HepG2 (cell line): ENCODE results near the gene VDR. TPM values are rescaled to one million over a fixed set of nuclear protein-coding genes. Genes with fewer than 3 reads are reported as not detected.

ENCODE experiments used
- ATAC-seq: fragments of 200-7000 bp; cut with Tn5 transposase; 3 replicates; pipeline ENCODE4 v1.9.1; 2020; ENCODE audit warnings: mild to moderate bottlenecking, moderate library complexity
- BruUV-seq: library from RNA; stranded (reverse); fragments of 400-500 nt; replicated peaks from 2 replicates; lab custom pipeline; 2021; lab: Mats Ljungman, UMichigan
- CTCF ChIA-PET: fragments of 300-600 bp; formaldehyde crosslinking; extraction: SDS; loops from one replicate; lab custom pipeline; 2021; ENCODE audit warnings: low total read pairs, inconsistent platforms, low intra/inter-chr PET ratio; lab: Yijun Ruan, JAX
- POLR2A ChIA-PET: fragments of 350-600 bp; sonication (Branson Sonifier 250); formaldehyde crosslinking; loops from one replicate; lab custom pipeline; 2020; ENCODE audit warnings: antibody characterized with exemption, inconsistent platforms; lab: Yijun Ruan, JAX
- DNase-seq: peaks from one replicate; pipeline ENCODE4 v3.0.0-alpha.2; 2015; ENCODE audit warnings: low spot score
- FAIRE-seq: peaks from 3 replicates; lab custom pipeline; 2011; peaks lifted over from hg19 to GRCh38; lab: Jason Lieb, UNC
- H2AFZ ChIP-seq: one replicate; pipeline ENCODE4 v1.6.1; 2011; ENCODE audit warnings: low read length, inconsistent platforms
- H3K27ac ChIP-seq: fragments of 300-600 bp; 3 replicates; pipeline ENCODE4 v1.8.0; 2011; ENCODE audit warnings: mixed run types, mild to moderate bottlenecking, mixed read lengths, low read length, inconsistent platforms; ENCODE audit not compliant: insufficient read depth; ENCODE audit errors: extremely low read length
- H3K27me3 ChIP-seq, 2 experiments: fragments of 200-600 bp in 1 of 2; 2 replicates in 1 of 2; 3 replicates in 1 of 2; pipeline versions ENCODE4 v1.6.0 to v1.8.0; 2011; ENCODE audit warnings: low read length in 2 of 2, mild to moderate bottlenecking in 2 of 2, moderate library complexity in 2 of 2, inconsistent platforms in 1 of 2; ENCODE audit not compliant: insufficient read depth in 2 of 2, control insufficient read depth in 1 of 2
- H3K36me3 ChIP-seq, 2 experiments: fragments of 200-600 bp in 1 of 2; replicated peaks in 1 of 2; 2 replicates in 1 of 2; 3 replicates in 1 of 2; pipeline versions ENCODE4 v1.5.1 to v1.8.0; 2011; ENCODE audit warnings: low read length in 2 of 2, inconsistent platforms in 1 of 2; ENCODE audit not compliant: insufficient read depth in 2 of 2, control insufficient read depth in 1 of 2
- H3K4me1 ChIP-seq: 2 replicates; pipeline ENCODE4 v1.5.1; 2012; ENCODE audit warnings: low read length, inconsistent platforms; ENCODE audit not compliant: insufficient read depth
- H3K4me2 ChIP-seq: 2 replicates; pipeline ENCODE4 v1.6.0; 2011; ENCODE audit warnings: low read depth, low read length, inconsistent platforms
- H3K4me3 ChIP-seq, 3 experiments: fragments of 200-600 bp in 1 of 3; sonication (generic), shearing (Covaris generic) in 1 of 3; replicated peaks in 1 of 3; 2 replicates each; pipeline ENCODE4 v1.5.1; 2011 to 2016; ENCODE audit warnings: low read length in 3 of 3, inconsistent platforms in 2 of 3, low read depth in 2 of 3, mild to moderate bottlenecking in 2 of 3, control low read depth in 1 of 3, mixed read lengths in 1 of 3; ENCODE audit not compliant: insufficient read depth in 1 of 3
- H3K79me2 ChIP-seq: one replicate; pipeline ENCODE4 v1.6.1; 2011; ENCODE audit warnings: low read length, inconsistent platforms; ENCODE audit not compliant: insufficient read depth
- H3K9ac ChIP-seq: 2 replicates; pipeline ENCODE4 v1.6.0; 2011; ENCODE audit warnings: mild to moderate bottlenecking, low read depth, low read length, inconsistent platforms; ENCODE audit not compliant: insufficient read depth
- H3K9me3 ChIP-seq: 2 replicates; pipeline ENCODE4 v1.5.1; 2012; ENCODE audit warnings: mild to moderate bottlenecking, low read length
- H4K20me1 ChIP-seq: 2 replicates; pipeline ENCODE4 v1.6.0; 2011; ENCODE audit warnings: inconsistent platforms, mild to moderate bottlenecking, low read length, moderate library complexity; ENCODE audit not compliant: insufficient read depth
- ATF4 ChIP-seq, 2 experiments: fragments of 450-650 bp in 1 of 2; sonication (generic) in 1 of 2; formaldehyde crosslinking; IDR thresholded peaks; 2 replicates each; pipeline versions ENCODE4 v1.5.0 to v1.8.0; 2020 to 2022; ENCODE audit warnings: mild to moderate bottlenecking in 1 of 2, missing genetic modification reagents in 1 of 2
- BRCA1 ChIP-seq: sonication (generic); formaldehyde crosslinking; IDR thresholded peaks from 2 replicates; pipeline ENCODE4 v1.4.0; 2020; ENCODE audit warnings: missing genetic modification reagents
- FOXP1 ChIP-seq, 2 experiments: fragments of 450-650 bp in 1 of 2; IDR thresholded peaks; 2 replicates each; pipeline ENCODE4 v1.6.1; 2017 to 2018; ENCODE audit warnings: antibody characterized with exemption in 1 of 2
- GATAD2A ChIP-seq: IDR thresholded peaks from 2 replicates; pipeline ENCODE4 v1.6.1; 2016
- SOX13 ChIP-seq, 3 experiments: fragments of 450-650 bp in 1 of 3; sonication (generic) in 1 of 3; formaldehyde crosslinking in 1 of 3; IDR thresholded peaks in 2 of 3; conservative IDR thresholded peaks in 1 of 3; 2 replicates each; pipeline versions ENCODE4 v1.5.0 to v1.6.1; 2016 to 2020; ENCODE audit warnings: antibody characterized with exemption in 1 of 3, mild to moderate bottlenecking in 1 of 3, missing compliant biosample characterization in 1 of 3, missing genetic modification reagents in 1 of 3, moderate library complexity in 1 of 3
- ZFP90 ChIP-seq: sonication (generic); formaldehyde crosslinking; IDR thresholded peaks from 2 replicates; pipeline ENCODE4 v1.8.0; 2022; ENCODE audit warnings: missing genetic modification reagents, mild to moderate bottlenecking, inconsistent platforms, borderline replicate concordance
- ZNF101 ChIP-seq: sonication (generic); formaldehyde crosslinking; IDR thresholded peaks from 2 replicates; pipeline ENCODE4 v1.4.0; 2020; ENCODE audit warnings: mild to moderate bottlenecking, low read depth, missing genetic modification reagents, borderline replicate concordance
- ZNF124 ChIP-seq: sonication (generic); formaldehyde crosslinking; IDR thresholded peaks from 2 replicates; pipeline ENCODE4 v1.4.0; 2020; ENCODE audit warnings: missing genetic modification reagents
- ZNF337 ChIP-seq: sonication (generic); formaldehyde crosslinking; IDR thresholded peaks from 2 replicates; pipeline ENCODE4 v1.5.1; 2020; ENCODE audit warnings: missing genetic modification reagents, low read depth, mild to moderate bottlenecking, borderline replicate concordance
- ZNF574 ChIP-seq: sonication (generic); formaldehyde crosslinking; IDR thresholded peaks from 2 replicates; pipeline ENCODE4 v1.4.0; 2020; ENCODE audit warnings: missing genetic modification reagents
- ZNF629 ChIP-seq: sonication (generic); formaldehyde crosslinking; conservative IDR thresholded peaks from 2 replicates; pipeline ENCODE4 v1.5.0; 2020; ENCODE audit warnings: missing genetic modification reagents
- ZNF672 ChIP-seq: sonication (generic); formaldehyde crosslinking; IDR thresholded peaks from 2 replicates; pipeline ENCODE4 v1.8.1; 2022; ENCODE audit warnings: missing genetic modification reagents
- ZSCAN25 ChIP-seq: sonication (generic); formaldehyde crosslinking; IDR thresholded peaks from 2 replicates; pipeline ENCODE4 v1.8.0; 2022; ENCODE audit warnings: mild to moderate bottlenecking, missing genetic modification reagents
- WGBS: methylation state at CpG from one replicate; pipeline ENCODE4 v1.1.6; 2017; ENCODE audit warnings: low lambda C conversion rate; 5-methylcytosine and 5-hydroxymethylcytosine counted together
- in situ Hi-C: cut with HindIII; loops from 2 replicates; pipeline ENCODE4 v1.10.0; 2017; ENCODE audit warnings: low pct_unique_long_range_greater_than_20kb; ENCODE audit not compliant: extremely low pct_ligation_motif_present
- intact Hi-C: fragments of 100-400 bp; cut with micrococcal nuclease; formaldehyde crosslinking; loops from one replicate; pipeline ENCODE4 v1.10.0; 2022; ENCODE audit not compliant: unreplicated experiment
- polyA plus RNA-seq, 8 experiments: library from polyadenylated mRNA; depleted of rRNA in 3 of 8; stranded (reverse) in 7 of 8; unstranded in 1 of 8; fragments of >200 nt; fragmentation: Illumina TruSeq in 4 of 8; extraction: Trizol in 4 of 8; gene quantifications; 2 replicates each; pipeline versions ENCODE4 v1.2.1 to v1.2.3, GENCODE V29; 2011 to 2016; ENCODE audit warnings: low read depth in 4 of 8, missing spikeins in 1 of 8, mixed read lengths in 1 of 8; ENCODE audit not compliant: insufficient read depth in 1 of 8
- total RNA-seq, 5 experiments: library from RNA; depleted of rRNA; stranded (reverse); fragments of >200 nt; fragmentation: Illumina TruSeq; extraction: Trizol; gene quantifications; 2 replicates each; pipeline ENCODE4 v1.2.3, GENCODE V29; 2016; ENCODE audit warnings: low read depth in 1 of 5
- TF ChIP-seq, protein P1 (sequence below): sonication (generic); formaldehyde crosslinking; IDR thresholded peaks from 2 replicates; pipeline ENCODE4 v1.4.0; 2020; ENCODE audit warnings: missing genetic modification reagents

VDR gene
- total and polyA plus RNA-seq, 2 of the 13 experiments (the other 11 are each of a cell fraction or from before 2014, with no cell fraction given): 0.08 to 0.33 TPM

- TF ChIP-seq ZNF672 (CRISPR knock-in tag) (no peak), ZNF337 (CRISPR knock-in tag) (no peak)
Observed at GRCh38 chr12:47851303-47851952, 53.4 kb downstream of the VDR start (continued).

DNA sequence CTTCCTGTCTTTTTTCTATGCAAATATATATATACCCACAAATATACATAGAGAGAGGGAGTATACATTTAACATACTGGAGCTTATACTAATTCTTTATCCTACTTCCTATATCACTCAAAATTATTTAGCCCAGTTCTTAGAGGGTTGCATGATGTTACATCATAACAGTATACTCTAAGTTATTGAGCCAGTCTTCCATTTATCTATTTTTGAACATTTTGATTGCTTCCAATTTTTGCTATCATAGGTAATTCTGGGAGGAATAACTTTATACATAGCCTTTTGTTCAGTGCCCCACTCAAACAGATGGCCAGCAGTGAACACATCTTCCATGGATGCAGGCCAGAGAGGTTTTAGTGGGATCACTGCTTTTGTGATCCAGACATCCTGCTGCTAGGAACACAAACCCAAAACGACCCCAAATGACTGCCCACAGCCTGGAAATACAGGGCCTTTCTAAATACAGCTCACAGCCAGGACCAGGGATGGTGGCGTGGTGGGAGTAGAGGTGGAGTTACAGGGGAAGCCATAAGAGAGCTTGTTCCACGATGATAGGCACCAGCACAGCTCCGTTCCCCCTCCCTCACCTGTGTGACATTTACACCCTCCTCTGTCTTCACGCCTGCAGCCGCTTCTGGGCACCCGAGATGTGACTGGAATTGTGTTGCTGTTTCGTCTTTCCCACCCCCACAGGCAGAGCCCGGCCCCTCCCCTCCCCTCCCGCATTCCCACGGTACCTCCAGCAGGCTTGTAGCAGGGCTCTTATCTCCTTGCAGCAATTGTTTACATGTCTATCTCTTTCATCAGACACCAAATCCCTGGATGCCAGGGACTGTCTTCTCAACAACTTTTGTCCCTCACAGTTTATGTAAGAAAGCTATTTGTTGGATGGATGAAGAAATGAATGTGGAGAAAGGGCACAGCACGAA lies 54.4 kb downstream of the VDR start:
- Histone ChIP-seq H3K9ac (no peak overlapping the region), H3K79me2 (no peaks in the 10 kb centered on the region), H4K20me1 (no peaks in the 10 kb centered on the region), H3K9me3 (no peaks in the 10 kb centered on the region), H3K4me1 (peaks cover 36% of the 10 kb centered on the region), H3K27me3 (no peaks in the 10 kb centered on the region), H3K27ac (no peak overlapping the region), H3K4me3 (no peak overlapping the region), H3K4me2 (peak overlapping the region; percentile 76), H3K36me3 (no peaks in the 10 kb centered on the region), H2AFZ (no peak overlapping the region)
- BruUV-seq: no TSS peak
- intact Hi-C loops: no loop called here
- FAIRE-seq (peak; percentile 58), ATAC-seq (peak; percentile 49), DNase-seq (peak; percentile 58)
- WGBS: 0% methylated on average over 10 of the region's 12 CpGs
- POLR2A ChIA-PET: interaction anchor here (1.2 to 2.8 kb wide), 2 partner anchors 12 to 30 kb away, joined by 3 to 11 read pairs; partner anchors contain the start of gene HDAC7
- CTCF ChIA-PET: no interaction called here
- in situ Hi-C loops: no loop called here
- TF ChIP-seq ZNF574 (CRISPR knock-in tag): no peak
- TF ChIP-seq, protein P1, sequence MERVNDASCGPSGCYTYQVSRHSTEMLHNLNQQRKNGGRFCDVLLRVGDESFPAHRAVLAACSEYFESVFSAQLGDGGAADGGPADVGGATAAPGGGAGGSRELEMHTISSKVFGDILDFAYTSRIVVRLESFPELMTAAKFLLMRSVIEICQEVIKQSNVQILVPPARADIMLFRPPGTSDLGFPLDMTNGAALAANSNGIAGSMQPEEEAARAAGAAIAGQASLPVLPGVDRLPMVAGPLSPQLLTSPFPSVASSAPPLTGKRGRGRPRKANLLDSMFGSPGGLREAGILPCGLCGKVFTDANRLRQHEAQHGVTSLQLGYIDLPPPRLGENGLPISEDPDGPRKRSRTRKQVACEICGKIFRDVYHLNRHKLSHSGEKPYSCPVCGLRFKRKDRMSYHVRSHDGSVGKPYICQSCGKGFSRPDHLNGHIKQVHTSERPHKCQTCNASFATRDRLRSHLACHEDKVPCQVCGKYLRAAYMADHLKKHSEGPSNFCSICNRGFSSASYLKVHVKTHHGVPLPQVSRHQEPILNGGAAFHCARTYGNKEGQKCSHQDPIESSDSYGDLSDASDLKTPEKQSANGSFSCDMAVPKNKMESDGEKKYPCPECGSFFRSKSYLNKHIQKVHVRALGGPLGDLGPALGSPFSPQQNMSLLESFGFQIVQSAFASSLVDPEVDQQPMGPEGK (CRISPR knock-in tag): peak; percentile 34; the same call in 1 of the 2 replicates
- TF ChIP-seq SOX13 (IDR thresholded peaks at IDR 0.05): no peak
- peak in 1 of 2 experiments; percentile 20; a peak in 2 of 4 replicates for TF ChIP-seq SOX13 (CRISPR knock-in tag; conservative IDR thresholded peaks at IDR 0.05 in 1 of 2, IDR thresholded peaks at IDR 0.05 in 1 of 2)
- no peak for TF ChIP-seq ZFP90
- TF ChIP-seq ZNF101 (CRISPR knock-in tag): no peak
- no peak for TF ChIP-seq ZNF629 (CRISPR knock-in tag)
- peak in 1 of 2 experiments; percentile 80; a peak in 2 of 4 replicates for TF ChIP-seq ATF4 (CRISPR knock-in tag; IDR thresholded peaks at IDR 0.05)
- no peak for TF ChIP-seq BRCA1
- no peak for TF ChIP-seq ZSCAN25 (CRISPR knock-in tag)
- TF ChIP-seq GATAD2A (CRISPR knock-in tag): peak; percentile 51
- no peak for TF ChIP-seq FOXP1 (IDR thresholded peaks at IDR 0.05)
- peak; percentile 51; the same call in 1 of the 2 replicates for TF ChIP-seq FOXP1 (CRISPR knock-in tag; IDR thresholded peaks at IDR 0.05)
- no peak for TF ChIP-seq ZNF124 (CRISPR knock-in tag)
